Cerebellar nuclear complex (tissue), 1 donor: ENCODE data around the gene PLET1.

Experiments used
- DNase-seq, 2 experiments: peaks; one replicate each; lab custom pipeline; 2025; lab: John Stamatoyannopoulos, UW

PLET1 gene, protein sequence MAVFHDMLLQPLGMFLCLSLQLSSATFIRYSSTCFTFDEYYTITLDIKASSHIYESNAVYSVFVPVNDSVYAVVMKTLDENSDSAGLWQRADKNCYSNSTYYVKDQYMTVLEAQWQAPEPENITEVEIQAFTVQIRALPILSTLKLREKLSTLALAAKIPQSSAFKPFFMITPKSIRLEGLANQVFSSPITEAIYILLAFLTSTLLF

DNA sequence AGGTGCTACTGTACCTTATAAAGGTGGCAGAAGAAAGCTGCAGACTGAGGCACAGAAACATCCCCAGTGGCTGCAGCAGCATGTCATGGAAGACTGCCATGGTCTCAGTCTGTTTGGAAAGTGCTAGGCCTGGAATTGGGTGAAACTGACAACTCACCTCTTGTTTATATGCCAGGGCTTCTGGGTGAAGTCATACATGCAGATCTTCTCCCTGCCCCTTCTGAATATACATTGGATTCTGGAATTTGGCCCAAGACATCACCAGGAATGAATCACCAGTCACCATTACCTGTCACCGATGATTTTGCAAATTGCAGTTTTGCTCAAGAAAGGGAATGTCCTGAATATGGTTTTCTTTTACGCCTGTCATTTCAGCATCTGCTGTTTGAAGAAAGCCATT, at the start of gene PLET1:
Gene PLET1, minus strand, starts transcription at position 371 of the 400 bp plus-strand sequence. Its CDS starts 271 bp downstream, at position 100.
- DNase-seq = no peak

DNA sequence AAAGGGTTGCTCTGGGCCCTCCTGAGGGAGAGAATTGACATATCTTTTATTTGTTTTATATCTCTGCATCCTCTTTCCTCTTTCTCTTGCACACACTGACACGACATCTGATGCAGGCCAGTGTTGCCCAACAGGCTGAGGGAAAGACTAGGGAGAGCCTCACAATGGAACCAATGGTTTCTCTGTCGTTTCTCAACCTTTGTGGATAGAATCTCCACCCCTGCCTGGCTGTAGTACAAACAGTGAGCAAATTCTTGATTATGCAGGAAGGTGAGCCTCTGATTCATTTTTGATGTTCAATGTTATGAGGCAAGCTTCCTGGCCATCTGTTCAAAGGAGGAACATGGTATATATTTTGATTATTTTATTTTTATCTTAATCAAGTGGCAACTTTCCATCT, 49.8 kb upstream of the PLET1 start:
- no peak for DNase-seq

DNA sequence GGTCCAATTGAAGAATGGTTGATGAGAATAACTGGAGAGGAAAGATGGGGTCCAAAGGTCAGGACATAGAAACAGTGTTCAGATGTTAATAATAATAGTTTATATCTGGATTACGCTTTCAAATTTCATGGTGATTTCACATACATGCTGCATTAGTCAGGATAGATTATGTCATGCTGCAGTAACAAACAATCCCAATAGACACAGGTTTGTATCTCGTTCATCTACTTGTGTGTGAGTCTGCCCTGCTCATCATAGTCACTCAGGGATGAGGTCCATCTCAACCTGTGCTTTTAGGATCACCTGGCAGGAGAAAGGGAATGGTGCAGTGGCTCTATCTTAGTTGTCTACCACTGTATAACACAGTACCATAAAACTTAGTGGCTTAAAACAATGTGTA, 48.0 kb upstream of the PLET1 start:
- no peak for DNase-seq

DNA sequence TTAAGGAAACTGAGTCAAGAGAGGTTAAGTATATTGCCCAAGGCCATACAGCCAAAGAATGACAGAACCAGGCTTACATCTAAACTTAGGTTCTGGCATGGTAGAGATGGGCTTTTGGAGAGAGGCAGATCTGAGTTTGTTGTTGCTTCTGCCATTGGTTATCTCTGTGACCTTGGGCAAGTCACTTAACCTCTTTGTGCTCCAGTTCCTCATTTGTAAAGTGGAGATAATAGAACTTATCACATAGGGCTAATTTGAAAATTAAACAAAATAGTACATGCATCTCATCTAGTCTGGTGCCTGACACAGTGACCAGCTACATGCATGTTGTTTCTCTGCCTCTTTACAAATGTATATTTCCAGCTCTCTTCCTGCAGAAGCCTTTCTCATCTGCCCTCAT, 47.0 kb upstream of the PLET1 start:
- no peak for DNase-seq

DNA sequence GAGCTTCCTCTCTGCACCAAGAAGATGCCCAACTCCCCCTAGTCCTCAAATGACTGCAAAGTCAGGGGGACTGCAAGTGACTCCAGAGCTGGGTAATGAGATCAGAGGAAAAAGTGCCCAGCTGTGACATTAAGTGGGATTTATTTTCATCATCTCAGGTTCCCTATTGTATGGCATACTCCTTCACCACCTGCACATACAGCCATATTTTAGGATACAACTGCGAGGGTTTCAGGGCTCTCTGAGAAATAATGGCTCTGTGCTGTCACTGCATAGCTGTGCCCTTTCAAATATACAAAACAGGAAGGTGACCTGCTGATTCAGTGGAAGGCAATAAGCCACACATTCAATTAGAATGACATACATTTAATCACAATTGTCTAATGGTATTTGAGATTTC, 45.6 kb upstream of the PLET1 start:
- DNase-seq = no peak

DNA sequence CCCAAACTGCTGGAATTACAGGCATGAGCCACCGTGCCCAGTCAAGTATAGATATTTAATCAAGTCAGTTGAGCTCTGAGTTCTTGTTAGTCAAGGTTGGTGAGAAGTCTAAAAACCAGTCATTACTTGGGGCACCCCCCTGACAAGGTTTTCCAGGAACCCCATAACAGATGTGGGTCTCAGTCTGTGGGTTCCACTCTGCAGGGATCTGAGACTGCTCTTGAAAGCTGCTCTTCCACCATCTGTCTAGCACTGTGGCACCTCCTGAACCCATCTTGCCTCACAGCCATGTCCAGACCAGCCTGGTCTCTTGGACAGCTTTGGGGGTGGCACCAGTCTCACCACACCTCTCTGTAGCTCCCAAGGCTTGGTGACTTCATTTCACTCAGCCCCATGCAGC, 44.3 kb upstream of the PLET1 start:
- DNase-seq = no peak

DNA sequence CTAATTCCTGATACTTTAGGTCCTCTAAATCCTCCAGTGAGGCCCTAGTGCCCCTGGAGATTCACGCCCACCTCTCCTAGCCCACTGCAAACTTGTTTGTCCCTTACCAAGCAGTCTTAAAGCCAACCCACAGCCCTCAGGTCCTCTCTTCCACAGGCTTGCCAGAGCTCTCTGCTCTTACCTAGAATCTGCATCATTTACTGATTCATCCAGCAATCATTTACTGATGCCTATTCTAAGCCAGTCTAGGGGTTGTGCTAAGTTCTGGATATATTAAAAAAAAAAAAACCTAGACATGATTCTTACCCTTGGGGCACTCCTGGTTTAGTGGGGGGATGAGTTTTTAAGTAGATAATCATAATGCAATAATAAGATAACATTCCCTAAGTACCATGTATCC, 43.0 kb upstream of the PLET1 start:
- no peak for DNase-seq

DNA sequence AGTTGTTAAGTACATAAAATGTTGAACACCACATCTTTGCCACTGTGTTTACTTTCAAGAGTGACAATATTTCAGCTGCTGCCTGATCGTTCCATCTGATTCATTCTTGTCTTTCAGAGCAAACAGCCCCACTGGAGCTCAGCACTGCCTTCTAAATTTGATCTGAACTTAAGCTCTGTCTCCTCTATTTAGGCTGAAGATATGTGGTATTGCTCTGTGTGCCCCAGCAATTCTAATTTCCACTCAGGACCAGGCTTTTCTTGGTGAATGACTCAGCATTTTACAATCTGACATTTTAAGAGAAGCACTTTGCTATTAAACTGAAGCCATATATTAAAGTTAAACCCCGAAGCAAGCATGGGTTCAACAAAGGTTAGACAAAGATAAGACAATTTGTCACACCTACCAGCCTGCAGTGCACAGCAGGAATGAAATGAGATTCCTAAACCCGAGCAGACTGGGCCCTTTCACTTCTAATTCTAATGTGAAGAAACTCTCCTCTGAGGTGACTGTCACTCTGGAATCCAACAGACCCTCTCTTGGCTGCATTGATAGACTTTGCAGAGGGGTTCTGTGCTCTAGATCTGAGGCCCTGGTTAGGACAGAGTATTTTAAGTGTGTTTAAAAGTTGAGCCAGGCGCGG, 41.7 kb upstream of the PLET1 start:
- no peak for DNase-seq

DNA sequence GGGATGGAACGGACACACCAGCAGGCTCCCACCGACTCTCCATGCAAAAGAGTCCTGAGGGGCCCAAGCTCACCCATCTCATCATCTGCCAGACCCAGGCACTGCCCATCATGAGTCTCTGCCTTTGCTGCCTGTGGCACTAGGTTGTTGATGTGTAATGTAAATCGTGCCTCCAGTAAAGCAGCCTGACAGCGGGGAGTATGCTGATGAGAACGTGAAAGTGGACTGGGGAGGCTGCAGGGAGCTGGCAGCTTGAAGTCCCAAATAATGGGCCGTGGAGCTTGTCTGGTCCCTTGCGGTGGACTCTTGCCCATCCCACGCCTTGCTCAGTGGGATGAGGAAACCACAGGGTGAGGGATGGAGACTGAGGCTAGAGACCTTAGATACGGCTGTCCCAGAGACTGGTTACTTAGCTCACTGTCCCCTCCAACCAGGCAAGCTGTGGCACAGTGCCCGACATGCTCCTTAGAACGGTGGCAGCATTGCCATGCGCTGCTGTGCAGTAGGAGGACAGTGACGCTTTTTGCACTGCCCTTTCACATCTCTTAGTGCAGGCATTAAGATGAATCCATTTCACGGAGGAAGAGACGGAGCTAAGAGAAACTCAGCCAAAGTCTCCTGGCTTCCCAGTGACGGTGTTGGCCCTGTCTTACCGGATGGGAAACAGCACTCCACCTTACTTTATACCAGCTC, 39.6 kb upstream of the PLET1 start:
- no peak for DNase-seq

DNA sequence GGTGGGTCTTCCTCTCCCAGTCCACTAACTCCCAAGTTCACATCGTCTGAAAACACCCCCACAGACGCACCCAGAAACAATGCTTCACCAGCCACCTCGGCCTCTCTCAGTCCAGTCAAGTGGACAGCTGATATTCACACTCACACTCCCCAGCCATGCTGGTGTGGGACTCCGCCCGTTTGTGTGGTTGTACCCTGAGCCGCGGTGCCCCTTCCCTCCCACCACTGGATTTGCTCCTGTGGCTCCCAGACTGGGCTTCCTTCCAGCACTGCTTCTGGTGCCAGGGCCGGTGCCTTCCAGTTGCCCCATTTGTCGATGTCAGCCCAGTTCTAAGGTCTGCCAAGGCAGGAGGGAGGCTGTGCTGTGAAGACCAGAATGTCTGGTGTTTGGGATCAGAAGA, 37.9 kb upstream of the PLET1 start:
- DNase-seq = no peak

DNA sequence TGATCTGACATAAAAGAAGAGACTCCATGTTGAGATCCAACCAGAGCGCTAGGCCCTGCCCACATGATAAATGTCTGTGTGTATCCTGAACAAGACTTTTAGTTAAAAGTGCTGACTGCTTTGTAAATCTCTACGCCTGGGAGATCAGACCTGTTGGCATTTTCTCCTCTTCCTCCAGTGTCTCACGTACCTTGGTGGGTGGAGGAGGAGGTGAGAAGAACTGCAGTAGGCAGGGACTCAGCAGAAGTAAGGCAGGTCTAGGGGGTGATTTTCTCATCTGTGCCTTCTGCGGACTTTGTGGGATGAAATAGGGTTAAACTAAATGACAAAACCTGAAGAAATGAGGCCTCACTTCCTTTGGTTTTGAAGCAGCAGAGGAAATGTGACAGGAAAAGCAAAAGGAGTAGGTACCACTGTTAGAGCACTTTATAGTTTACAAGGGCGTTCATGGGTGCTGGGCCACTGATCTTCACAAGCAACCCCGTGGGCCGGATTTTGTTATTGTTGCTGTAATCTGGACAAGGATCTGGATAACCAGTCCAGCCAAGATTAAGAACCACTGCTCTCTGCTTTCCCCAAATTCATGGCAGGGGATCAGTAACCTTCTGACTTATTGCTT, 36.7 kb upstream of the PLET1 start:
- no peak for DNase-seq

DNA sequence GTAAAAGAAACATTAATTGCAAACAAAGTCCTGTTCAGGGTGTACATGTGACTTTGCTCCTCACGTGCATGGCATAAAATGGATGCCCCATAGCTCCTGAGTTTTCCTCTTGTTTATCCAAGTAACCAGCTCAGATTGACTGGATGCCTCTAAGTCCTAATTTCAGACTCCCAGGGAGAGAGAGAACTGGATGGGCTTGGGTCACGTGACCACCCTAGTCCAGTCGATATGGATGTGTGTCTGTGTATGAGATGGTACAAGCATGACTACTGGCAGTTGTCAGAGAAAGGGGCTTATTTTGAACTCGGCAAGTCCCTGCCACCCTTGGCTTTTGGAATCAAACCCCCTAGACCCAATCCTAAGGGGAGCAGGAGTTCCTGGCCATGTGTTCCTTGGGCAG, 35.4 kb upstream of the PLET1 start:
- DNase-seq = no peak

DNA sequence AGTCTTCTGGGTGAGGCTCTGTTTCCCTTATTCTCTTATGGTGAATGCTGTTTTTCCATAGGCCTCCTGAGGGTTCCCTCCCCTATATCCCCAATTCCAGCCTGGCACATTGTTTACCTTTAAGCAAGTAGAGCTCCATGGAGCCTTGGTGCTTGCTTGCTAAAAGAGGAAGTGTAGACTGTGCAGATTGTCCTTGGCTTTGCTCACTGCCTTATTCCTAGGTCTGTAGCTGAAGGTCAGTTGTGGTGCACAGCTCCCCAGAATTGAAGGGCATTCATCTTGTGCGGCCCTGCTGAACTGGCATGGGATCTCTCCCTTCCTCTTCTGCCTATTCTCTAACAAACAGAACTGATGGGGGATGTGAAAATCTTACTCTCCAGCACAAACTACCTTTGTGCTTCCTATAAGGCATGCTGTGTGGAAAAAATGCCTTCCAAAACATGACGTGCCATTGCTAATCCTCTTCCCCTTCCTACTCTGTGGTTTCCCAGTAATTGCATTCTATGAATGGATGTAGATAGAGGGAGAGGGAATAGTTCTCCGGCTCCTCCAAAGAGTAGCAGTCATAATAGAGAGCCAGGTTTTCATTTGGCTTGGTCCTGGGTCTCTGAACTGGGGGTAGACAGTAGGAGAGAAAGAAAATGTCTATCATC, 34.2 kb upstream of the PLET1 start:
- DNase-seq = no peak

DNA sequence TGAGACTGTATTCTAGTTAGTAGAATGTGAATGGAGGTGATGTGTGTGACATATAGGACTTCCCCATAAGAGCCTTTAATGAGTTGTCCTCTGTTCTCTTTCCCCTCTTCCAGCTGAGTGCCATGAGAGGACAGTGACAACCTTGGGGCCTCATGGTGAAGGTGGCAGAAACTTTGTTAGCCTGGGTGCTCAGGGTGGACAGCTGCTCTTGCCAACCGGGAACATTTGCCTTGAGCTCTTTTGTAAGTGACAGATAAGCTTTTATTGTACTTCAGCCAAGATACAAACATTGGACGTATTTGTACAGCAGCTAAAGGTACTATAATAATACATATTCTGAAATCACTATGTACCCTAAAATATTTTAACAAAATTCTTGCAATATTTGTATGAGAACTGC, 33.0 kb upstream of the PLET1 start:
- no peak for DNase-seq

DNA sequence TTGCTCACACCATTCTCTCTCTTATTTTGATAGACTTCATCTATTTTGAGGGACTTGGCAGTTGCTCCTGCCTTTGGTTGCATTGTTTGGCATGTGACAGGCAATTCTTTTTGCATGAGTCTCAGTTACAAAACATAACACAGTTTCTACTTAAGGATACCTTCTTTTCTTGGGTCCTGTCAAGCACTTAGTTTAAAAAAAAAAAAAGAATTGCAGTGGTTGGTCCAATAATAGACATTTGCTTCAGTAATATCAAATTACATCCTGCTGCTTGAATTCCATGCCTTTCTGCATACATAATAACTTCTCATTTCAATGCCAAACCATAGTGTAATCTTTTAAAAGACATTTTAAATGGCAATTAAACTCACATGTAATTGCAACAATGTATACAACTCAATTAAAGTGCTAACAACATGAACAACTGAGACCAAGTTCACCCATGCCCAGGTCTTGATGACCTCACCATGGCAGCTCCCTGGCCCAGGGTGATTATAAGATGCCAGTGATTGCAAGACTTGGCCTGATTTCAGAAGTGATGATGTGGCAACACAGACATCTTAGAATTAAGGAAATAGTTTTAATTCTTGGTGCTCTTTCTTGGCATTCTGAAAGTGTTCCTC, 32.2 kb upstream of the PLET1 start:
- DNase-seq = no peak

DNA sequence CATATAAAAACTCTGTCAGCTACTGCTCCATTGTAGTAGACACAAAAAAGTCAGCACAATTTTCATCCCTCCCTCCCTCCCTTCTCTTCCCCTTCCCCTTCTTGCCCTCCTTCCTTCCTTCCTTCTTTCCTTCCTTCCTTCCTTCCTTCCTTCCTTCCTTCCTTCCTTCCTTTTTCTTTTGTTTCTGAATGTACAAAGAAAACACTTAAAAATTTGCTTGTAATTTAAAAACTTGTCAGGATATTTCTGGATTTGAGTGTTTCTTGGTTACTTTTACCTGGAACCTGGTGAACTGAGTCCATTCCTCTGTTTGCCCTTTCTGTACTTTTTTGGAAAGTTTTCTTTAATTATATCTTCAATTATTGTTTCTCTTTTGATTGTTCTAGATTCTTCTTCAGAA, 31.5 kb upstream of the PLET1 start:
- DNase-seq = no peak

DNA sequence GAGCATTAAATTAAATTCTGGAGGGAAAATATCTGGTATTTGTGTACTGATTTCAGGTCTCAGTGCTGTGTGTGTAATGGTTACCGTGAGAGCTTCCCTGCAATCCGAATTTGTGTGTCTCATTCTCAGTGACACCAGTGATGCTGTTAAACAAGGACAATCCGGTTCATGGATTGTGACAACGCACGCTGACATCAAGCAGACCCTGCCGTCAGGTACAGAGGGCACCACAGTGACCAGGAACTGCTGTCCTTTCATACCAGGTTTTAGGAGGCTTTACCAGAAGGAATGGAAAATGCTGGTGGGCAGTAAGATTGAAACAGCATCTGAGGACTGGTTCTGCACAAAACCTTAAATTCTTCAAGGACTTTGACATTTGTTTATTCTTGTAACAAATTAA, 30.5 kb upstream of the PLET1 start:
- DNase-seq = no peak

DNA sequence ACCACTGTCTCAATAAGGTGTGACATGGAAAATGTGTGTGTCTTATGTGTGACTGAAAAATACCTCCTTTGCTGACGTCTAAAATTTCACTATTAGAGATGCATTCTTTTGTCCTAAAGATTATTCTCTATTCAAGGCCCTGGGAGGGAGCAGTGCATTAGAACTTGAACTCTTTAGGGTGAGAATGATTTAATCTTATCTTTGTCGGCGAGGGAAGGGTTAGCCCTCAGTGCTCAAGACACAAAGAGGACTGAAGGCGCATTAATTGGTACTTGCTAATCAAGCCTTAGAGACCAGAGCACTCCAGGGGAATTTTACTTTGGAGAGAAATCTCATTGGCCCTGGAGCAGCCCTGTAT, 29.8 kb upstream of the PLET1 start:
- DNase-seq = no peak

DNA sequence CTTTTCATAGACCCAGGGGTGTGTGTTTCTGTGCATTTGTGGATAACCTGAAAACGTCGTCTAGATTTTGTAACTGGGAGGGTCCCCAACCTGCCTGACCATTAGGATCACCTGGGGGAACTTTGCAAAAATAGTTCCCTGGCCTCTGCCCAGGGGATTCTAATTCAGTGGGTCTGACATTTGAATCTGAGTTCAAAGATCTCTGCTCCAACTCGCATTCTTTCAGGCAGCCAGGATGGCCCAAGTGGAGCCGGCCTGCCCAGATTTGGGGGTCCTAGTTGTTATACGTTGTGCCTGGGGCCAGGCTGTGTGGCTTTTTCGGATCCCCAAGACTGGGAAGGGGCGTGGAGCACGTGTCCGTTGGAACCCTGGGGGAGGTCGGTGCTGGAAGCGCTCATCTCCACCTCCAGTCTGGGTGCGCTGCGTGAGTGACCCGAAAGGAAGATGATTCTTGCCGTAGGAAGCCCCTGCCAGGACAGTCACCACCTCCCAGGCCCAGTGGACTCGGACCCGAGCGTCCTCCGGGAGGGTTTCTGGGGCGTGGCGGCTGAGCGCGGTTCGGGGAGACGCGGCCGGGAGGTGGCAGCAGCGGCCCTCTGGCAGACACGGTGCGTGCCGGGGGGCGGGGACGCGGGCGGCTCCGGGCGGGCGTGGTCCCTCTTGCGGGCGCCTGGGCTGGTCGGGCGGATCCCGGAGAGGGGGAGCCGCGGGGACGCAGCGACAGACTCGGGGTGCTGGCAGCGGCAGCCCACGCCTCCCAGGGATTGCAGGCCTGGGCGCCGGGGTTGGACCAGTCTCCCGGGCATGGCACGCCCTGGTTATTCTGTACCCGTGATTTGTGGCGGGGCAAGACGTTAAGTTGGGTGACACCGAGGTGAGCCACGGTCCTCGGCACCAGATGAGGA, 29.2 kb upstream of the PLET1 start:
- no peak for DNase-seq

DNA sequence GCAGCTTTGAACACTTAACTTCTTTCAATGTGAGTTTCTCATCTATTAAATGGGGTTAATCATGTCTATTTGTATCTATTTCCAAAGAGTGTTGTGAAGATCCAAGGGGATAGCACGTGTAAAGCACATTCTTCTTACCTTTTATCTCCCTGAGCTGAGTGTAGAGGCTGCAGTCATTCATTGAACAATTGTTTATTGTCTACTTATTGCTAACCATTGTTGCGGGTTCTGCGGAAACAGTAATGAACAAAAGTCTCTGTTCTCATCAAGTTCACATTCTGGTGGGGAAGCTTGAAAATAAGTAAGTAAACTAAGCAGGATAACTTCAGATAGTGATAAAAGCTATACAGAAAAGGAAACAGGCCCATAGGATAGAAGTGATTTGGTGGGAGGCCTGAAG, 27.4 kb upstream of the PLET1 start:
- DNase-seq = no peak

DNA sequence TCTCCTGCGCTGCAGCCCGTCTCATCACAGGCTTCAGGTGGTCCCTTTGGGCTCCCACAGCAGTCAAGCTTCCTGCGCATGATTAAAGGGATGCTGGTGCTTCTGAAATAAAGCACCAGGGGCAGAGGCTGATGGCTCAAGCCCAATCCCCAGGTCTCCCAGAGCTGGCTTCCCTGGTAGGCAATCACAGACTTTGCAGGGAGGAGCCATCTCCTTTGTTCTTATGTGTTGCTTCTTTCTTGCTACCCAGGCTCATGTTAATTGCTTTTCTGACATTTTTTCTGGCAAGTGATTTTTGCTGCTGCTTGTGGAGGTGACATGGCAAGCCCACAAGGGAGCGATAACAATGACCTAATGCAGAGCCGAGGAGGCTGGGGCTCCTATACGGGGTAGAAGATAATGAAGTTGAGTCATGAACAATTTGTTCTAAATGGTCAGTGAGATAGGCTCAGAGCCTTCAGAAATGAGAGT, 25.2 kb upstream of the PLET1 start:
- DNase-seq = no peak
